MV-4-11 (cell line): ENCODE data around the gene ATP6V0A4.
"Not testable (repeated sequence)": the region's sequence is repeated elsewhere in the genome, so short reads cannot be mapped to it uniquely, and the experiment has no call there.

ENCODE experiments used
- DNase-seq: peaks from one replicate; lab custom pipeline; 2025; lab: John Stamatoyannopoulos, UW

Gene ATP6V0A4

GRCh38 chr7:138797715-138798320, at the start of gene ATP6V0A4, which contains the start of gene TMEM213:
ATP6V0A4 (minus strand) TSS chr7:138798196; CDS start chr7:138771247, 26,949 bp downstream.
TMEM213 (plus strand) TSS chr7:138797994; CDS start chr7:138798105, 111 bp downstream.
- DNase-seq, result no peak

- no peak for DNase-seq
Measured at GRCh38 chr7:138845711-138846110, 47.7 kb upstream of the ATP6V0A4 start.

GRCh38 chr7:138843632-138844580, 45.9 kb upstream of the ATP6V0A4 start:
- DNase-seq, result no peak

- DNase-seq, result no peak
Measured at GRCh38 chr7:138842111-138842510, 44.1 kb upstream of the ATP6V0A4 start.

- DNase-seq, result no peak
Measured at GRCh38 chr7:138838166-138838565, 40.2 kb upstream of the ATP6V0A4 start.

- no peak for DNase-seq
Measured at GRCh38 chr7:138837627-138838026, 39.6 kb upstream of the ATP6V0A4 start.

GRCh38 chr7:138835087-138835486, 37.1 kb upstream of the ATP6V0A4 start:
- DNase-seq, result no peak

- no peak for DNase-seq
Measured at GRCh38 chr7:138834583-138834982, 36.6 kb upstream of the ATP6V0A4 start.

GRCh38 chr7:138833596-138833995, 35.6 kb upstream of the ATP6V0A4 start:
- no peak for DNase-seq

- no peak for DNase-seq
Measured at GRCh38 chr7:138832966-138833365, 35.0 kb upstream of the ATP6V0A4 start.

- no peak for DNase-seq
Measured at GRCh38 chr7:138829335-138829734, 31.3 kb upstream of the ATP6V0A4 start.

GRCh38 chr7:138828302-138828701, 30.3 kb upstream of the ATP6V0A4 start:
- DNase-seq, result no peak

- DNase-seq, result no peak
Measured at GRCh38 chr7:138825049-138825721, 27.2 kb upstream of the ATP6V0A4 start.

- no peak for DNase-seq
Measured at GRCh38 chr7:138822867-138823535, 25.0 kb upstream of the ATP6V0A4 start.

- no peak for DNase-seq
Measured at GRCh38 chr7:138821912-138822311, 23.9 kb upstream of the ATP6V0A4 start.

- no peak for DNase-seq
Measured at GRCh38 chr7:138819625-138820024, 21.6 kb upstream of the ATP6V0A4 start.

- DNase-seq, result no peak
Measured at GRCh38 chr7:138816650-138817049, 18.7 kb upstream of the ATP6V0A4 start.

GRCh38 chr7:138814816-138815332, 16.9 kb upstream of the ATP6V0A4 start:
- DNase-seq, result no peak

GRCh38 chr7:138813945-138814344, 15.9 kb upstream of the ATP6V0A4 start:
- no peak for DNase-seq

GRCh38 chr7:138811327-138811726, 13.3 kb upstream of the ATP6V0A4 start:
- DNase-seq, result not testable (repeated sequence)

- DNase-seq, result no peak
Measured at GRCh38 chr7:138809346-138809745, 11.3 kb upstream of the ATP6V0A4 start.

GRCh38 chr7:138804618-138805017, 6.6 kb upstream of the ATP6V0A4 start:
- DNase-seq, result no peak
